Liver (tissue), 9 donors: ENCODE results near the gene SCRN3. TPM values are rescaled to one million over a fixed set of nuclear protein-coding genes. Genes with fewer than 3 reads are reported as not detected.
"Not testable (repeated sequence)": the region's sequence is repeated elsewhere in the genome, so short reads cannot be mapped to it uniquely, and the experiment has no call there.

ENCODE experiments used
- DNase-seq: peaks from one replicate; pipeline ENCODE4 v3.0.0-alpha.2; 2017; ENCODE audit warnings: low spot score
- H3K27ac ChIP-seq, 2 donors: one replicate each; pipeline ENCODE4 v1.7.0; 2013; ENCODE audit warnings: inconsistent platforms in 2 of 2, low read length in 2 of 2, control low read depth in 1 of 2, low read depth in 1 of 2, mild to moderate bottlenecking in 1 of 2
- H3K27me3 ChIP-seq, 4 donors: one replicate each; pipeline versions ENCODE4 v1.6.1 to v1.7.0; 2013; ENCODE audit warnings: low read length in 3 of 4, inconsistent platforms in 1 of 4, mild to moderate bottlenecking in 1 of 4, moderate library complexity in 1 of 4; ENCODE audit not compliant: control insufficient read depth in 4 of 4, insufficient read depth in 4 of 4
- H3K36me3 ChIP-seq, 4 donors: one replicate each; pipeline versions ENCODE4 v1.6.1 to v1.7.0; 2013; ENCODE audit warnings: low read length in 3 of 4, mild to moderate bottlenecking in 3 of 4, low read depth in 1 of 4, moderate library complexity in 1 of 4; ENCODE audit not compliant: control insufficient read depth in 4 of 4, insufficient read depth in 3 of 4
- H3K4me1 ChIP-seq, 4 donors: one replicate each; pipeline versions ENCODE4 v1.6.1 to v1.7.0; 2013; ENCODE audit warnings: low read length in 3 of 4, mild to moderate bottlenecking in 3 of 4, moderate library complexity in 1 of 4; ENCODE audit not compliant: control insufficient read depth in 4 of 4, insufficient read depth in 4 of 4
- H3K4me3 ChIP-seq, 3 donors: one replicate each; pipeline versions ENCODE4 v1.6.1 to v1.7.0; 2013; ENCODE audit warnings: low read length in 3 of 3, control low read depth in 1 of 3, low read depth in 1 of 3, mild to moderate bottlenecking in 1 of 3
- H3K9ac ChIP-seq, 2 donors: one replicate each; pipeline ENCODE4 v1.7.0; 2013; ENCODE audit warnings: low read length in 2 of 2, mild to moderate bottlenecking in 2 of 2, moderate library complexity in 2 of 2, control low read depth in 1 of 2, low read depth in 1 of 2
- H3K9me3 ChIP-seq, 4 donors: one replicate each; pipeline versions ENCODE4 v1.6.1 to v1.7.0; 2013; ENCODE audit warnings: low read length in 3 of 4; ENCODE audit not compliant: control insufficient read depth in 4 of 4
- EGR1 ChIP-seq, 2 donors: IDR thresholded peaks; 2 replicates each; pipeline ENCODE4 v1.6.1; 2016 to 2018; ENCODE audit warnings: antibody characterized with exemption in 2 of 2, low read depth in 2 of 2
- FOXA1 ChIP-seq: IDR thresholded peaks from 2 replicates; pipeline ENCODE4 v1.6.1; 2016; ENCODE audit warnings: antibody characterized with exemption
- FOXA2 ChIP-seq: IDR thresholded peaks from 2 replicates; pipeline ENCODE4 v1.6.1; 2016; ENCODE audit warnings: antibody characterized with exemption
- HNF4A ChIP-seq, 2 donors: conservative IDR thresholded peaks; 2 replicates each; pipeline ENCODE4 v1.6.1; 2016; ENCODE audit warnings: antibody characterized with exemption in 2 of 2, mild to moderate bottlenecking in 2 of 2
- HNF4G ChIP-seq: IDR thresholded peaks from 2 replicates; pipeline ENCODE4 v1.6.1; 2016; ENCODE audit warnings: antibody characterized with exemption
- NR2F2 ChIP-seq: IDR thresholded peaks from 2 replicates; pipeline ENCODE4 v1.6.1; 2016; ENCODE audit warnings: antibody characterized with exemption
- REST ChIP-seq: IDR thresholded peaks from 2 replicates; pipeline ENCODE4 v1.6.1; 2016; ENCODE audit warnings: antibody characterized with exemption, mild to moderate bottlenecking
- YY1 ChIP-seq: IDR thresholded peaks from 2 replicates; pipeline ENCODE4 v1.6.1; 2016; ENCODE audit warnings: antibody characterized with exemption, mild to moderate bottlenecking
- ZBTB33 ChIP-seq: IDR thresholded peaks from 2 replicates; pipeline ENCODE4 v1.6.1; 2016; ENCODE audit warnings: antibody characterized with exemption
- WGBS: extraction: QIAGEN DNeasy Blood & Tissue Kit; methylation state at CpG from one replicate; pipeline ENCODE4 v1.1.7; 2013; 5-methylcytosine and 5-hydroxymethylcytosine counted together
- polyA plus RNA-seq, 2 donors: library from polyadenylated mRNA; stranded (reverse) in 1 of 2; unstranded in 1 of 2; fragments of 200-250 nt in 1 of 2; fragments of >200 nt in 1 of 2; fragmentation: Nextera tagmentation in 1 of 2; extraction: Ambion mirVana in 1 of 2; gene quantifications; one replicate each; pipeline versions ENCODE4 v1.2.1 to v1.2.3, GENCODE V29; 2013 to 2015
- total RNA-seq, 2 donors: library from RNA; depleted of rRNA; stranded (reverse); fragments of >200 nt; gene quantifications; one replicate each; pipeline ENCODE4 v1.2.3, GENCODE V29; 2014
- donor health status: healthy.
- donor health status: healthy.
- donor health status: healthy.
- donor health status: healthy.
- donor health status: healthy.

The SCRN3 gene
- total and polyA plus RNA-seq, 4 donors, result 10.0 to 23.1 (median 13.2) TPM

- Histone ChIP-seq H3K36me3 (peaks cover 2 to 33% (median 22%) of the 10 kb centered on the region in 4 donors), H3K27ac (no peak overlapping the region), H3K9me3 (no peaks in the 10 kb centered on the region)
These were observed 11.7 kb upstream of the SCRN3 start for GRCh38 chr2:174383796-174384195.

GRCh38 chr2:174385201-174385600 is 10.3 kb upstream of the SCRN3 start:
- Histone ChIP-seq H3K27ac (no peak overlapping the region), H3K9ac (no peak overlapping the region), H3K9me3 (no peaks in the 10 kb centered on the region), H3K4me3 (no peak overlapping the region), H3K4me1 (no peaks in the 10 kb centered on the region), H3K27me3 (no peaks in the 10 kb centered on the region), H3K36me3 (peaks cover 5 to 30% (median 16%) of the 10 kb centered on the region in 4 donors)
- no peak for DNase-seq
- TF ChIP-seq YY1 (no peak), ZBTB33 (no peak), FOXA1 (no peak), HNF4A (conservative IDR thresholded peaks at IDR 0.05) (no peak), EGR1 (IDR thresholded peaks at IDR 0.05; ENCODE audit: low read depth in 2 of 2) (no peak), NR2F2 (no peak), HNF4G (no peak)
- 93% methylated on average over 3 of the region's 3 CpGs for WGBS

More at GRCh38 chr2:174383796-174384195, 11.7 kb upstream of the SCRN3 start:
- Histone ChIP-seq H3K27me3 (no peaks in the 10 kb centered on the region), H3K4me3 (no peak overlapping the region), H3K9ac (no peak overlapping the region), H3K4me1 (no peaks in the 10 kb centered on the region)
- 88% methylated on average over 1 of the region's 1 CpG for WGBS
- no peak for DNase-seq
- TF ChIP-seq NR2F2 (no peak), YY1 (no peak), FOXA2 (no peak), REST (no peak)

GRCh38 chr2:174388706-174389105 is 6.8 kb upstream of the SCRN3 start:
- H3K9ac ChIP-seq, H3K4me3 ChIP-seq, H3K27ac ChIP-seq: not testable (repeated sequence)

More at GRCh38 chr2:174388706-174389105, 6.8 kb upstream of the SCRN3 start:
- peaks cover 5 to 22% (median 14%) of the 10 kb centered on the region in 4 donors for H3K36me3 ChIP-seq
- DNase-seq, H3K9me3 ChIP-seq, H3K4me1 ChIP-seq, H3K27me3 ChIP-seq: not testable (repeated sequence)
- 95% methylated on average over 3 of the region's 3 CpGs for WGBS
